ENCODE results near the gene TUBGCP5. TPM values are rescaled to one million over a fixed set of nuclear protein-coding genes. Genes with fewer than 3 reads are reported as not detected.

Gene TUBGCP5
- polyA plus RNA-seq, 1 donor from 2014 or later, result 23.3 TPM

GRCh38 chr15:22954798-22955543, 84.4 kb downstream of the TUBGCP5 start:
- H3K9ac ChIP-seq (ENCODE audit: low read length), result no peak overlapping the region

GRCh38 chr15:22954326-22954725, 85.0 kb downstream of the TUBGCP5 start:
- no peak overlapping the region for H2AFZ ChIP-seq (ENCODE audit: low read depth, low read length)
- TF ChIP-seq EP300 (conservative IDR thresholded peaks at IDR 0.05; ENCODE audit: poor library complexity, severe bottlenecking), result no peak
- TF ChIP-seq TAF1 (IDR thresholded peaks at IDR 0.05; ENCODE audit: low read depth), result no peak
- TF ChIP-seq SMC3 (conservative IDR thresholded peaks at IDR 0.05; ENCODE audit: poor library complexity), result no peak
- no peak for TF ChIP-seq EZH2 (IDR thresholded peaks at IDR 0.05; ENCODE audit: borderline replicate concordance, insufficient read depth, low read length, poor library complexity, severe bottlenecking)
- no peak for TF ChIP-seq REST (IDR thresholded peaks at IDR 0.05; ENCODE audit: borderline replicate concordance)
- TF ChIP-seq RAD21 (conservative IDR thresholded peaks at IDR 0.05), result no peak
- TF ChIP-seq CTCF (IDR thresholded peaks at IDR 0.05; ENCODE audit: poor library complexity, severe bottlenecking), result no peak
- no peak for TF ChIP-seq POLR2AphosphoS5 (IDR thresholded peaks at IDR 0.05)
- no peak for TF ChIP-seq MXI1 (conservative IDR thresholded peaks at IDR 0.05; ENCODE audit: poor library complexity, severe bottlenecking)
- H3K9me2 ChIP-seq (ENCODE audit: insufficient read depth, low read length), result no peaks in the 10 kb centered on the region
- H3K9ac ChIP-seq (ENCODE audit: low read length), result no peak overlapping the region
- no peak overlapping the region for H3K4me3 ChIP-seq (ENCODE audit: low read length)
- H3K4me2 ChIP-seq (ENCODE audit: low read length), result no peak overlapping the region
- no peaks in the 10 kb centered on the region for H4K20me1 ChIP-seq (ENCODE audit: insufficient read depth)
- peaks cover 4% of the 10 kb centered on the region for H3K79me2 ChIP-seq (replicated peaks; ENCODE audit: insufficient read depth, low read length)
- no peaks in the 10 kb centered on the region for H3K36me3 ChIP-seq (ENCODE audit: insufficient read depth, low read length)
- H3K27ac ChIP-seq (ENCODE audit: low read length), result no peak overlapping the region
- H3K9me3 ChIP-seq (ENCODE audit: low read length), result no peaks in the 10 kb centered on the region
- H3F3A ChIP-seq (ENCODE audit: insufficient read depth, low read length, poor library complexity, severe bottlenecking), result no peaks in the 10 kb centered on the region
- H3K27me3 ChIP-seq (ENCODE audit: insufficient read depth, low read depth, low read length), result no peaks in the 10 kb centered on the region

More at GRCh38 chr15:22954798-22955543, 84.4 kb downstream of the TUBGCP5 start:
- Histone ChIP-seq H2AFZ (ENCODE audit: low read depth, low read length) (no peak overlapping the region), H3K4me2 (ENCODE audit: low read length) (no peak overlapping the region), H3K36me3 (ENCODE audit: insufficient read depth, low read length) (no peaks in the 10 kb centered on the region), H3K27ac (ENCODE audit: low read length) (no peak overlapping the region), H4K20me1 (ENCODE audit: insufficient read depth) (no peaks in the 10 kb centered on the region), H3K4me3 (ENCODE audit: low read length) (no peak overlapping the region), H3K9me3 (ENCODE audit: low read length) (no peaks in the 10 kb centered on the region), H3K9me2 (ENCODE audit: insufficient read depth, low read length) (no peaks in the 10 kb centered on the region), H3F3A (ENCODE audit: insufficient read depth, low read length, poor library complexity, severe bottlenecking) (no peaks in the 10 kb centered on the region), H3K27me3 (ENCODE audit: insufficient read depth, low read depth, low read length) (no peaks in the 10 kb centered on the region), H3K79me2 (replicated peaks; ENCODE audit: insufficient read depth, low read length) (peaks cover 4% of the 10 kb centered on the region)
- TF ChIP-seq CTCF (IDR thresholded peaks at IDR 0.05; ENCODE audit: poor library complexity, severe bottlenecking) (no peak), RAD21 (conservative IDR thresholded peaks at IDR 0.05) (no peak)
